Neural crest cell (in vitro differentiated cells): ENCODE results near the gene GPR173. TPM values are rescaled to one million over a fixed set of nuclear protein-coding genes. Genes with fewer than 3 reads are reported as not detected.

Experiments
- DNase-seq: peaks from one replicate; pipeline ENCODE4 v3.0.0; 2021; ENCODE audit warnings: low read depth, mixed read lengths, low spot score
- H3K27ac Mint-ChIP-seq: one replicate; pipeline ENCODE4 v1.8.0; 2021; ENCODE audit warnings: mild to moderate bottlenecking, mixed read lengths; ENCODE audit not compliant: unreplicated experiment
- H3K27me3 Mint-ChIP-seq: 2 replicates; pipeline ENCODE4 v1.8.0; 2021; ENCODE audit warnings: low read depth, mild to moderate bottlenecking, mixed read lengths
- H3K36me3 Mint-ChIP-seq: 2 replicates; pipeline ENCODE4 v1.8.0; 2021; ENCODE audit warnings: low read depth, mild to moderate bottlenecking, mixed read lengths
- H3K4me1 Mint-ChIP-seq: 2 replicates; pipeline ENCODE4 v1.8.0; 2021; ENCODE audit warnings: mixed read lengths
- H3K4me3 Mint-ChIP-seq: one replicate; pipeline ENCODE4 v1.8.0; 2021; ENCODE audit warnings: mild to moderate bottlenecking, mixed read lengths
- H3K9me3 Mint-ChIP-seq: 2 replicates; pipeline ENCODE4 v1.8.0; 2021; ENCODE audit warnings: mixed read lengths
- CTCF ChIP-seq: fragments of 200-600 bp; sonication (generic); conservative IDR thresholded peaks from 2 replicates; pipeline ENCODE4 v1.5.0; 2021; ENCODE audit warnings: antibody characterized with exemption, mild to moderate bottlenecking
- total RNA-seq: library from RNA; stranded (reverse); gene quantifications from 2 replicates; pipeline ENCODE4 v1.2.1, GENCODE V29; 2021

Gene GPR173
- total RNA-seq, 1 donor from 2014 or later, result 13.0 TPM

- no peak for DNase-seq
- Mint-ChIP-seq H3K9me3 (peaks cover 3% of the 10 kb centered on the region), H3K4me1 (peaks cover 55% of the 10 kb centered on the region), H3K27ac (no peak overlapping the region), H3K4me3 (peak overlapping the region; percentile 93), H3K27me3 (no peaks in the 10 kb centered on the region), H3K36me3 (peaks cover 12% of the 10 kb centered on the region)
- TF ChIP-seq CTCF, result no peak
These were observed 37.9 kb downstream of the GPR173 start for GRCh38 chrX:53086464-53086863.

- peaks cover 3% of the 10 kb centered on the region for H3K9me3 Mint-ChIP-seq
- peak overlapping the region; percentile 93 for H3K4me3 Mint-ChIP-seq
- no peak for TF ChIP-seq CTCF
- no peaks in the 10 kb centered on the region for H3K27me3 Mint-ChIP-seq
- no peak for DNase-seq
- no peak overlapping the region for H3K27ac Mint-ChIP-seq
- peaks cover 12% of the 10 kb centered on the region for H3K36me3 Mint-ChIP-seq
- peaks cover 49% of the 10 kb centered on the region for H3K4me1 Mint-ChIP-seq
These were observed 38.8 kb downstream of the GPR173 start for GRCh38 chrX:53087388-53087831.

- peak overlapping the region; percentile 93 for H3K4me3 Mint-ChIP-seq
- no peak for TF ChIP-seq CTCF
- peak overlapping the region; percentile 93 for H3K27ac Mint-ChIP-seq
- peaks cover 12% of the 10 kb centered on the region for H3K36me3 Mint-ChIP-seq
- no peaks in the 10 kb centered on the region for H3K27me3 Mint-ChIP-seq
- peak; percentile 52 for DNase-seq
- H3K4me1 Mint-ChIP-seq, result peaks cover 49% of the 10 kb centered on the region
- peaks cover 3% of the 10 kb centered on the region for H3K9me3 Mint-ChIP-seq
These were observed 39.8 kb downstream of the GPR173 start for GRCh38 chrX:53088136-53088974.

- Mint-ChIP-seq H3K4me3 (peak overlapping the region; percentile 93), H3K36me3 (peaks cover 10% of the 10 kb centered on the region), H3K27ac (no peak overlapping the region), H3K9me3 (peaks cover 1% of the 10 kb centered on the region), H3K4me1 (peaks cover 50% of the 10 kb centered on the region), H3K27me3 (no peaks in the 10 kb centered on the region)
- DNase-seq, result no peak
- TF ChIP-seq CTCF, result peak; percentile 73
These were observed 40.7 kb downstream of the GPR173 start for GRCh38 chrX:53089224-53089842.

- TF ChIP-seq CTCF, result no peak
- H3K27me3 Mint-ChIP-seq, result no peaks in the 10 kb centered on the region
- H3K36me3 Mint-ChIP-seq, result peaks cover 9% of the 10 kb centered on the region
- no peak for DNase-seq
- H3K4me3 Mint-ChIP-seq, result peak overlapping the region; percentile 3
- peaks cover 55% of the 10 kb centered on the region for H3K4me1 Mint-ChIP-seq
- H3K27ac Mint-ChIP-seq, result no peak overlapping the region
- H3K9me3 Mint-ChIP-seq, result no peaks in the 10 kb centered on the region
These were observed 41.3 kb downstream of the GPR173 start for GRCh38 chrX:53089925-53090324.
